IPS-NIHi7 (cell line): ENCODE results near the gene NDUFV1.
"Not testable (repeated sequence)": the region's sequence is repeated elsewhere in the genome, so short reads cannot be mapped to it uniquely, and the experiment has no call there.

Experiments
- DNase-seq: peaks from one replicate; pipeline ENCODE4 v3.0.0; 2012; ENCODE audit warnings: mixed read lengths; ENCODE audit errors: extremely low spot score

NDUFV1 gene

DNA sequence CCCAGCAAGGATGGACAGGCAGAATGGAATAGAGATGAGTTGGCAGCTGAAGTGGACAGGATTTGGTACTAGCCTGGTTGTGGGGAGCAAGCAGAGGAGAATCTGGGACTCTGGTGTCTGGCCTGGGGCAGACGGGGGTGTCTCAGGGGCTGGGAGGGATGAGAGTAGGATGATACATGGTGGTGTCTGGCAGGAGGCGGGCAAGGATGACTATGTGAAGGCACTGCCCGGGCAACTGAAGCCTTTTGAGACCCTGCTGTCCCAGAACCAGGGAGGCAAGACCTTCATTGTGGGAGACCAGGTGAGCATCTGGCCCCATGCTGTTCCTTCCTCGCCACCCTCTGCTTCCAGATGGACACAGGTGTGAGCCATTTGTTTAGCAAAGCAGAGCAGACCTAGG is 20.8 kb upstream of the NDUFV1 start:
- DNase-seq: no peak

DNA sequence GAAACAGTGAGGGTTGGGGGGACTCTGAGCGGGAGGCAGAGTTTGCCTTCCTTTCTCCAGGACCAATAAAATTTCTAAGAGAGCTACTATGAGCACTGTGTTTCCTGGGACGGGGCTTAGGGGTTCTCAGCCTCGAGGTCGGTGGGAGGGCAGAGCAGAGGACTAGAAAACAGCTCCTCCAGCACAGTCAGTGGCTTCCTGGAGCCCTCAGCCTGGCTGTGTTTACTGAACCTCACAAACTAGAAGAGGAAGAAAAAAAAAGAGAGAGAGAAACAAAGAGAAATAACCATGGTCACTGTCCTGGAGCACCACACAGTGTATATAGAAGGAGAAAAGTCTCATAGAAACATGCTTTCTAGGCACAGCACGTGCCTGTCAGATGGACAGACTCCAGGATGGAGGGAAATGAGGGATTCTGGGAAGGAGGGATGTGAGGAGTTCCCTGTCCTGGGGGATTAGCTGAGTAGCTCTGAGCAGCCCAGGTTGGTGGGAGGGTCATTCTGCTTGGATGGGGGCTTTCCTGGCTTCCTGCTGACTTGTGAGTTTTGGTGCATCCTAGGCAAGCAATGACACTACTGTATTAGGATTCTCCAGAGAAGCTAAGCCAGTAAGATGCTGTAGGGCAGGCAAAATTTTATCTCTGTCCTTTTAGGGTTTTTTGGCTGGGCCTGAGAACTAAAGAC is 20.0 kb upstream of the NDUFV1 start:
- no peak for DNase-seq

DNA sequence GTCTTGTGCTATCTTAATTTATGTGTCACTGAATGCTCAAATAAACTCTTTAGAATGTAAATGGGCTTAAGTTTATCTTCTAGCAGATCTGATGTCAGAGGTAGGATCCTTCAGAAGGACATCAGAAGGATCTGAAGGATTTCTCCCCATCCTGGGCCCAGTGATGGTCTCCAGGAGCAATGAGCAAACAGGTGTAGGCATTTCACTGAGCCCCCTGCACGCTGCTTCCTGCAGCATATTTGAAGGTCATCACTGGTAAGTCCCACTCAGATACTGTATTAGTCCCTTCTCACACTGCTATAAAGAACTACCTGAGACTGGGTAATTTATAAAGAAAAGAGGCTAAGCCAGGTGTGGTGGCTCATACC is 18.6 kb upstream of the NDUFV1 start:
- no peak for DNase-seq

DNA sequence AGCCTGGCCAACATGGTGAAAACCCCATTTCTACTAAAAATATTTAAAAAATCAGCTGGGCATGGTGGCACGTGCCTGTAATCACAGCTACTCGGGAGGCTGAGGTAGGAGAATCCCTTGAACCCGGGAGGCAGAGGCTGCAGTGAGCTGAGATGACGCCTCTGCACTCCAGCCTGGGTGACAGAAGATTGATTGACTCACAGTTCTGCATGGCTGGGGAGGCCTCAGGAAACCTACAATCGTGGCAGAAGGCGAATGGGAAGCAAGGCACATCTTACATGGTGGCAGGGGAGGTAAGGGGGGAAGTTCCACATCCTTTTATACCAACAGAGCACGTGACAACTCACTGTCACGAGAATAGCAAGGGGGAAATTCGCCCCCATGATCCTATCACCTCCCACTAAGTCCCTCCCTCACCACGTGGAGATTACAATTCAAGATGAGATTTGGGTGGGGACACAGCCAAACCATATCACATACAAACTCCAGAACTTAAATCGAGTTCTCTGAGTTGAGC is 17.8 kb upstream of the NDUFV1 start:
- DNase-seq: not testable (repeated sequence)

DNA sequence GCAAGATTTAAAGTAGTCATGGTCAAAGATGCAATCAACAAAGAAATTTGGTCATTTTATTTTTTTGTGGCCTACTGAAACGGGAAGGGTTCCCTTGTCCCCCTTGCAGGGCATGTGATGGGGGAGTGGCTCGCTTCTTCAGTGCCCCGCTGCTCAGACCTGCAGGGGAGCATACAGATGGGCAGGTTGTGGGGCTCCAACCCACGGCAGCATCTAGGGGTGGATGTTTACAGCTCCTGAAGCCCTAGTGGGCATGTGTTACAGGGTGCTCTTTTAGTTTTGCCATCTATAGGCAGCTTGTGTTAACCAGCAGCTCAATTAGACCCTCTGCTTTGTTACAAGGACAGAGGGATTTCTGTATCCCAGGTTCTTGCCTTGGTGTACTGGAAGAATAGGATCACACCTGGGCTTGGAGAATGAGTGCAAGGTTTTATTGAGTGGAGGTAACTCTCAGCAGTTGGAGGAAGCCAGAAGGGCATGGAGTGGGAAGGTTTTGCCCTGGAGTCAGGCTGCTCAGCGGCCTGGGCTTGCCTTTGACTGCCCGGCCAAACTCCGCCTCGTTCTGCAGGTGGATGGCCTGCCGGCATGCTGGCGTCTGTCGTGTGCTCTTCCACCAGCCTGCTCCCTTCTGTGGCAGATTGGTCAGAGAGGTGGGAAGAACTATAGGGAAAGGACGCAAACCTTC is 13.7 kb upstream of the NDUFV1 start:
- DNase-seq: no peak

DNA sequence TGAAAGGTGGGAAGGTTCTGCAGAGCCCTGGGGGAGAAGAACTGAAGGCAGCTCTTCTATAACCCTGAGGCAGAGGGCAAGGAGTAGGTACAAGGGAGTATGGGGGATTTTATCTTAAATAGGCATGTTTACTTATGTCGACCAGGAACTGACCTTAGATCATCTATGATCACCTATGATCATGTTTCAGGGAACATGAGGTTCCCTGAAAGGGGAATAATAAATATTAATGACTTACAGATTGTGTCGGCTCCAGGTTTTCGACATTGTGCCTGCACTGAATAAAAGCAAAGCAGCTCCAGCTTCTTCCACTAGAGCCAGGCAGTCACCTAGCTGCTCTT is 13.2 kb upstream of the NDUFV1 start:
- DNase-seq: no peak

DNA sequence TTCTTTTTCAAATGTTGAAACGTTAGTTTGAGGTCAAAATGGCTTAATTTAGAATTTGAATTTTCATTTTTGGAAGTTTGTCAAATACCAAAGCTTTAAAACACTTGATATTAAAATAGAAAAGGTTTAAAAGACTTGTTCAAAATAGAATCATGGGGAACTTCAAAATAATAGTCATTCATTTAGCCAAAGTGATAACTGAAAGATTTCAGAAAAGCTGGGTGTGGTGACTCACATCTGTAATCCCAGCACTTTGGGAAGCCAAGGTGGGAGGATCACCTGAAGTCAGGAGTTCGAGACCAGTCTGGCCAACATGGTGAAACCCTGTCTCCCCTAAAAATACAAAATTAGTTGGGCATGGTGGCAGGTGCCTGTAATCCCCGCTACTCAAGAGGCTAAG is 12.3 kb upstream of the NDUFV1 start:
- DNase-seq: no peak

DNA sequence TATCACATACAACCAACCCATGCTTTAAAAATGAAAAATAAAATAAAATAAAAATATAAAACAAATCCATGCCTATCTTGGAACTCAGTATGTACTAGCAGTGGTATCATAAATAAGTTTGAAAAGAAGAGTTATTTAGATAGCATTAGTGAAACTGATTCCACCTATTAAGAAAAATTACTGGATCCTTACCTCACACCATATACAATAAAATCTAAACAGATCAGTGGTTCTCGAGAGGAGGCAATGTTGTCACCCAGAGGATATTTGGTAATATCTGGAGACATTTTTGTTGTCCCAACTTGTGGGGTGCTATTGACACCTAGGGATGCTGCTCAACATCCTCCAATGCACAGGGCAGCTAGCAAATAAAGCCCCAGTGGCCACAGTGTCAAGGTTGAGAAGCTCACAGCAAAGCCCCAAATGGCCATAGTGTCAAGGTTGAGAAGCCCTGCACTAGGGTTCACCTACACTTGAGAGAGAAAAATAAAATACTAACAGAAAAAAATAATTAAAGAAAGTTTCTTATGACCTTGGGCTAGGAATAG is 9.9 kb upstream of the NDUFV1 start:
- no peak for DNase-seq

DNA sequence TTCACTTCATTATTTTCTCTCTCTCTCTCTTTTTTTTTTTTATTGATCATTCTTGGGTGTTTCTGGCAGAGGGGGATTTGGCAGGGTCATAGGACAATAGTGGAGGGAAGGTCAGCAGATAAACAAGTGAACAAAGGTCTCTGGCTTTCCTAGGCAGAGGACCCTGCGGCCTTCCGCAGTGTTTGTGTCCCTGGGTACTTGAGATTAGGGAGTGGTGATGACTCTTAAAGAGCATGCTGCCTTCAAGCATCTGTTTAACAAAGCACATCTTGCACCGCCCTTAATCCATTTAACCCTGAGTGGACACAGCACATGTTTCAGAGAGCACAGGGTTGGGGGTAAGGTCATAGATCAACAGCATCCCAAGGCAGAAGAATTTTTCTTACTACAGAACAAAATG is 9.3 kb upstream of the NDUFV1 start:
- DNase-seq: not testable (repeated sequence)

DNA sequence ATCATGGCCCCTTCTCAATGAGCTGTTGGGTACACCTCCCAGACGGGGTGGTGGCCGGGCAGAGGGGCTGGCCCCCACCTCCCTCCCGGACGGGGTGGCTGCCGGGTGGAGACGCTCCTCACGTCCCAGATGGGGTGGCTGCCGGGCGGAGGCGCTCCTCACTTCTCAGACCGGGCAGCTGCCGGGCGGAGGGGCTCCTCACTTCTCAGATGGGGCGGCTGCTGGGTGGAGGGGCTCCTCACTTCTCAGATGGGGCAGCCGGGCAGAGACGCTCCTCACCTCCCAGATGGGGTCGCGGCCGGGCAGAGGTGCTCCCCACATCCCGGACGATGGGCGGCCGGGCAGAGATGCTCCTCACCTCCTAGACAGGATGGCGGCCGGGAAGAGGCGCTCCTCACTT is 8.8 kb upstream of the NDUFV1 start:
- DNase-seq: not testable (repeated sequence)

DNA sequence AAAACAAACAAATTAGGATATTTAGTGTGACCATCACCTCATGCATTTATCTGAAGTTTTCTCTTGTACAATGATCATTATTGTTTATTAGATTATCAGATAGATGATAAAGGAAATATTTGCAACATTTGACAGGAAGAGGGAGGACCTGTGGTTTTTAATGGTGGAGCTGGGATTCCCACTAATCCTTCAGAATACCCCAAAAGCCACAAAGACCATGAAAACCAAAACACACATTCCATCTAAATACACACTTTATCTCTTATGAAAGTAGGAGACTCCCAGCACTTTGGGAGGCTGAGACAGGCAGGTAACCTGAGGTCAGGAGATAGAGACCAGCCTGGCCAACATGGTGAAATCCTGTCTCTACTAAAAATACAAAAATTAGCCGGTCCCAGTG is 7.6 kb upstream of the NDUFV1 start:
- DNase-seq: no peak

DNA sequence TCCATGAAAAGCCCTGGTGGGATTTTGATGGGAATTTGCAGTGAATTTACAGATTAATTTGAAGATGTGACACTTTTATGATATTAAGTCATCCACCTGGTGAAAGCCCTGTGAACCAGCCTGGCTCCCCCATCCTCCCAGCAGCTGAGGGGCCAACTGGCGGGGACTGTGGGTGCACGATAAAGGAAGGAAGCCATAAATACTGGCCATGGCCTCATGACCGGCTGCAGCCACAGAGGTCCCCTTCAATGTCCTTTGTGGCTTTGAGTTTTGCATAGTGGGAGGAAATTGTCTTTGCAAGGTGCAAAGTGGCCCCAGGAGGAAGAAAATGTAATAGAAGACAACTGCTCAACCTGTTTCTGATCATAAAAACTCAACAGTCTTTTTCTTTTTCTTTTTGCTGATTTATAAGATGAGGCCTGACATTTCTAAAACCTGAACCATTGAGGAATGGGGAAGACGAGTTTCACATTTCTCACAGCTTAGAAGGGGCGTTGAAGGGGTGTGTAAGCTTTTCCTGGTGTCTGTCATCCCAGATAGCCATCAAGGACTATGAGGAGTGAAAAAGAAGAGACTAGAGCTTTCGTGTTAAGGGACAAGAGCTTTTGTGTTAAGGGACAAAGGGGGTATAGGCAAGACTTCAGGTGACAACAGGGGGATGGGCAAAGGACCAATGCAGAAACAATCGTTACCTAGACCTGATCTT is 6.3 kb upstream of the NDUFV1 start:
- DNase-seq: no peak

DNA sequence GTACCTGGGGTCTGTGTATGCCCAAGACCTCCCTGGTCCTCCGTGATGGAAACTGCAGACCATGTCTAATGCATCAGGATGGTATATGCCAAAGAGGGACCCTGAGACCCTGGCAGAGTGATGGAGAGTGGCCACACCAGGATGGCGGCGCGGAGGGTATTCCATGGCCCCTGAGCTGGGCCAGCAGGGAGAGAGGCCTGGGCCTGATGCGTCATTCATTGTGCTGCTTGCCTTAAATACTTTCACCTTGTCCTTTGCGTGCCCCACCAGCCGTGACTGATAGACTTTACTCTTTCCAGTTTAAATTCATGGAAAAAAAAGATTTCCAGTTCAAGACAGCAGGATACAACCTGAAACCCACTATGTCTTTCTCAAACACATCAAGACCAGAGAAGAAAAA is 5.6 kb upstream of the NDUFV1 start:
- DNase-seq: no peak

DNA sequence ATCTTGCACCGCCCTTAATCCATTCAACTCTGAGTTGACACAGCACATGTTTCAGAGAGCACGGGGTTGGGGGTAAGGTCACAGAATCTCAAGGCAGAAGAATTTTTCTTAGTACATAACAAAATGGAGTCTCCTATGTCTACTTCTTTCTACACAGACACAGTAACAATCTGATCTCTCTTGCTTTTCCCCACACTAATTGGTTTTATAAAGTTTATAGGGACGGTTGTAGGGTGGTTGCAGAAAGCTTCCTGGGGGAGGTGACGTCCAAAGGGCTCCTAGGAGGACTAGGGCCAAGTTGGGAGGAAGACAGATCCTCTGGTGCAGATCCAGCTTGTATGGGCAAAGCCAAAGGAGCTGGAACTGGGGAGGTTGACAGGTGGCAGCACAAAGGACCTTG is 2.6 kb upstream of the NDUFV1 start:
- DNase-seq: not testable (repeated sequence)

DNA sequence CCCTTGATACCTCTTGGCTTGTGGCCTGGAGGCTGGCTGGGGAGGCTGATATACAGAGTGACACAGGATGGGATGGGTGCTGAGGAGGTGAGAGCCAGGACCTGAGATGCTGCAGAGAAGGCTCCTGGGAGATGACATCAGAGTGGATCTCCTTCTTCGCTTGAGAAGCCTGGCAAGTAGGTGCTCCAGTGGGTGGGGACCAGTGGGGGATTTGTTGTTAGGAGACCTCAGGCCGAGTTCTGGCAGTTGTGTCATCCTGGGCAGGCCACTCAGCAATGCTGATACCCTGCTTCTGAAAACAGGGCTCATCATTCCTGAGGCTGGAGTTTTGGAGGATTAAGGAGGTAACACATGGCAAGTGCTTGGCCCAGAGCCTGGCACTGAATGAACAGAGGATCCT is 1.9 kb upstream of the NDUFV1 start:
- no peak for DNase-seq

DNA sequence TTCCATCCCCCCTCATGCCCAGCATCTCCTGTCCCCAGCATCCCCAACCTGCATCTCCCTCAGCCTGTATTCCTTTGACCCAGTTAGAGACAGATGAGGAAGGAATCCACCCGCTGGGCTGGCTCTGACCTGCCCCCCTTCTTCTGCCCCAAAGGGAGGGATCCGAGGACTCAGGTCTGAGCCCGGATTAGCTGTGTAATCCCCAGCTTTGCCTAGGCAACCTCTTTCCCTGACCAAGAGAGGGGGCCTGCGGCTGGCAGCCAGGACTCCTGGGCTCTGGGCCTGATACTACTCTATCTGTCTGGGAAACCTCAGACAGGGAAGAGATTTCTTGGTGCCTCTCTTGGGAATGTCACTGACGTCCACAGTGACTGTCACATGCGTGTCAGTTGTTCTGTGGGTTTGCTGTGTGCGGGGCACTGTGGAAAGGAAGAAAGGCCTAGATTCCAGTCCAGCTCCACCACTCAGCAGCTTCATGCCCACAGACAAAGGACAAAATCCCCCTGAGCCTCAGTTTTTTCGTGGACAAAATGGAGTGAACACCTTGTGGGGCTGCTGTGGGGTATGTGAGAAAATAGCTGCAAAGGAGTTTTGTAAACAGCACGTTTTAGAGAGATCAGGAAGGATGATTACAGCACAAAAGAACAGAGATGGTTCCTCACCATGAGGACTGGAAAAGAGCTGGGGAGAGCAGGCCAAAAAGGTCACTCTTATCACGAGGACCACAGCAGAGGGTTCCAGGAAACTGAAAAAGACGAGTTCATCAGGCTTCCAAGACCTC is 1.3 kb upstream of the NDUFV1 start:
- DNase-seq: no peak

DNA sequence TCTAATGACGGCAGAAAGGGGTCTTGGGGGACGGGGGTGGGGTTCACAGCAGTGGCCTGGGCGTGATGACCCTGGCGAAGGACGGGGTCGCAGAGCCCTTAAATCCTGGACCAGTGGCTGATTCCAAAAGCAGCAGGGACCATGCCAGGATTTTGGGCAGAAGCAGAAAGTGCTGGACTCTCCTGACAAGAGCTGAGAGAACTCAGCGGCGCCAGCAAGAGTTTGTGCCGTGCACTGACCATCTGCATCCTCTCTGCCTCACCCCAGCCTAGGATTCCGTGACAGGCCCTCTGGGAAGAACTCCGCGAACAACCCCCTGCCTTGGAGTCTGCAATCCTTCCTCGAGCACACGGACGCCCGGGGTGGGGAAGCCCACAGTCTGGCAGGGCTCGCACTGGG is 644 bp upstream of the NDUFV1 start:
- DNase-seq: no peak

DNA sequence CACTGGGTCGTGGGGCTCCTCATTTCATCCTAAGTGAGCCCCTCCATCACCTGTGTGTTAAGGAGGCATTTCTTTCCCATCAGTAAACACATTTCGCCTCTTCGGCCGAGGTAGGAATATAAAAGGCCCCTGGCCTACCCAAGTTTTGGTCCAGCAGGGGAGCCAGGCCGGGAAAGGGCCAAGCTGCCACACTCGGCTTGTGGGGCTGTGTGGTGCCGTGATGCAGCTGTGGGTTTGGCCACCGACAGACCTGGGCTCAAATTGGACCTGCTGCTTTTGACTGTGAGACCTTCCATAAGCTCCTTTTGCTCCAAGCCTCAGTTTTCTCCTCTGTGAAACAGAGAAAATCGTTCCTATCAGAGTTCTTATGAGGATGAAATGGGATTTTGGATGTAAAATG is 771 bp downstream of the NDUFV1 start:
- DNase-seq: no peak

DNA sequence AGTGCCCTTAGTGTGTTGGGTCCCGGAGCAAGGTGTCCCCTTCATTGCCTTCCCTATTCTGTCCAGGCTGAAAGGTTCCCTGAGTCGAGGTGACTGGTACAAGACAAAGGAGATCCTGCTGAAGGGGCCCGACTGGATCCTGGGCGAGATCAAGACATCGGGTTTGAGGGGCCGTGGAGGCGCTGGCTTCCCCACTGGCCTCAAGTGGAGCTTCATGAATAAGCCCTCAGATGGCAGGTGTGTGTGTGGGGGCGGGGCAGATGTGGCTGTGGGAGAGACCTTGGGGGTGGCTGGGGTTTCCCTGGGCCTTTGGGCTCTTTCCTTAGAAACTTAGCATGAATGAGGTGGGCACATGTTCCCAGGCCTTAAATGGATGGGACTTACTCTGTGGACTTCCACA is 1.8 kb downstream of the NDUFV1 start:
- DNase-seq: no peak

DNA sequence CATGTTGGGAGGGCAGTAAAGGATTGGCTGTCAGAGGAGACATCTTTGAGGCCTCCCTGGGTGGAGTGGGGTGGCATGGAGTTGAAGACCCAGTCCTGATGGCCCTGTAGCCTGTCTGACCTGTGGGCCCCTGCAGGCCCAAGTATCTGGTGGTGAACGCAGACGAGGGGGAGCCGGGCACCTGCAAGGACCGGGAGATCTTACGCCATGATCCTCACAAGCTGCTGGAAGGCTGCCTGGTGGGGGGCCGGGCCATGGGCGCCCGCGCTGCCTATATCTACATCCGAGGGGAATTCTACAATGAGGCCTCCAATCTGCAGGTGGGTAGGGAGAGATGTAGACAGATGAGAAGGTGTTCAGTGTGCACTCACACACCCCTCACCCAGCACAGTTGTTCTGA is 2.6 kb downstream of the NDUFV1 start:
- DNase-seq: no peak

DNA sequence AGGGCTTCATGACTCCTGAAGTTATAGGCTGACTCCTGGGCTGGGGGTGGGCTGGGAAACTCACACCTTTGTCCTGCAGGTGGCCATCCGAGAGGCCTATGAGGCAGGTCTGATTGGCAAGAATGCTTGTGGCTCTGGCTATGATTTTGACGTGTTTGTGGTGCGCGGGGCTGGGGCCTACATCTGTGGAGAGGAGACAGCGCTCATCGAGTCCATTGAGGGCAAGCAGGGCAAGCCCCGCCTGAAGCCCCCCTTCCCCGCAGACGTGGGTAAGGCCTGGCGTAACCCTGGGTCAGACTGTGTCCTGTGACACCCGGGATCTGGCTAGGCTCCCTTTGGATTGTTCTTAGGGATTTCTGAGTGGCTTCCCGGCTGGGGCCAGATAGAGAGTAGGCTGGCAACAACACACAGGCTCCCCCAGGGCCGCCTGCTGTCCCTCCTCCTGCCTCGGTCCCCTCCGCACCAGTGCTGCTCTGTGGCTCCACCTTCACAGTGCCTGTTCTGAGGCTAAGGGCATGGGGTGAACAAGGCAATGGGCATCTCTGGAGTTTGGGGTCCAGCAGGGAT is 3.6 kb downstream of the NDUFV1 start:
- no peak for DNase-seq

DNA sequence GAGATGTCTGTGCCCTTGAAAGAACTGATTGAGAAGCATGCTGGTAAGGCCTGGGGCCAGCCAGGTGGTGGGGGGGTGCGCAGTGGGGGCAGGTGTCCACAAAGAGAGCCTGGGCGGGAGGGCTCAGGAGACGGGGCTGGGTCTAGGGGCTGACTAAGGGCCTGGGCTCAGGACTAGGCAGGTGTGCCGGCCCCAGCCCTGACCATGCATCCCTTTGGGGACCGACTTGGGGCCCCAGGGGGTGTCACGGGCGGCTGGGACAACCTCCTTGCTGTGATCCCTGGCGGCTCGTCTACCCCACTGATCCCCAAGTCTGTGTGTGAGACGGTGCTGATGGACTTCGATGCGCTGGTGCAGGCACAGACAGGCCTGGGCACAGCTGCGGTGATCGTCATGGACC is 4.4 kb downstream of the NDUFV1 start:
- no peak for DNase-seq
